ENCODE measurements around the gene GNMT. TPM values are rescaled to one million over a fixed set of nuclear protein-coding genes. Genes with fewer than 3 reads are reported as not detected.

GNMT gene
- total and polyA plus RNA-seq, 2 of the 8 experiments (the other 6 are each of a cell fraction or from before 2014, with no cell fraction given): 1.8 to 3.4 TPM

GRCh38 chr6:42984001-42984923 lies 23.7 kb downstream of the GNMT start, which contains the start of gene PPP2R5D (continued):
- TF ChIP-seq NANOG (IDR thresholded peaks at IDR 0.05; ENCODE audit: insufficient read depth, low read depth, low read length, poor library complexity, severe bottlenecking): no peak

Measured in H1 (cell line).